Measurements from ENCODE around the gene STARD13. TPM values are rescaled to one million over a fixed set of nuclear protein-coding genes. Genes with fewer than 3 reads are reported as not detected.

The STARD13 gene
- total and polyA plus RNA-seq, 2 donors from 2014 or later, result 5.1 to 37.2 TPM

DNA sequence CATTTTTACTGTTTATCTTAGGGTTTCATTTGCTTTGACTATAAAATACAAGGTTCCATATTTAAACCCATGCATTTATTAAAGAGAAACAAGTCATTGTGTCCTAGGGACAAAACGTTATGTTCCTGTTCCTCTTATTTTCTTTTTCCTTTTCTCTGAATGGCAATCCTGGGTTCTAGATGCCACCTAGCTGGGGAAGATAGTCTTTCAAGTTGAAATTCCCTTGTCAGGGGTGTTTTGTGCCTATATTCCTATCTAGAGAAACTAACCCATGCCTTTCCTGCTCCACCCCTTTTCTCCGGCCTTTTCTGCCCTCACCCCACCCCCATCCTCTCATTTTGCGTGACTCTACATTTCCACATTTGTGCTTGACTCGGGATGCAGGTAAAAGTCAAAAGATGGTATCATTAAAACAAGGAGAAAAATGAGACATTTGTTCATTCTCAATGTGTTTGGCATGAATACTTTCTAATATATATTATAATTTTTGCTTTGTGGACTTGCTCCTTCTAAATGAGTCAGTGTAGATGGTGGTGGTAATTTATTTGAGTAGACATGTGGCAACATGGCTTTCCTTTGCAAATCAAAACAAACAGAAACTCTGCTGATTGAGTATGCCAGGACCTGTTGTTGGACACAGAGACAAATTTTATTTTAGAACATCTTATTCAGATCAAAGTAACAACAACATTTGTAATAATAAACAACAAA is 26.8 kb upstream of the STARD13 start:
- Histone ChIP-seq H3K4me1 (ENCODE audit: control insufficient read depth in 2 of 3, insufficient read depth in 2 of 3, low read depth in 1 of 3, low read length in 3 of 3) (peaks cover 0 to 2% (median 0%) of the 10 kb centered on the region in 3 donors), H3K4me3 (ENCODE audit: low read length in 3 of 3) (no peak overlapping the region), H3K9ac (ENCODE audit: low read length in 3 of 3) (no peak overlapping the region), H3K36me3 (ENCODE audit: control insufficient read depth in 2 of 3, insufficient read depth in 3 of 3, low read length in 3 of 3) (no peaks in the 10 kb centered on the region), H3K27ac (ENCODE audit: low read depth in 2 of 2, low read length in 2 of 2) (no peak overlapping the region), H3K9me3 (ENCODE audit: control insufficient read depth in 2 of 3, insufficient read depth in 1 of 3, low read length in 3 of 3) (no peaks in the 10 kb centered on the region), H3K27me3 (ENCODE audit: control insufficient read depth, insufficient read depth, low read length) (no peaks in the 10 kb centered on the region)
- intact Hi-C loops (cut with DNase I), result no loop called here
- FAIRE-seq (peak; percentile 50), DNase-seq (no peak)
- TF ChIP-seq, protein P1, sequence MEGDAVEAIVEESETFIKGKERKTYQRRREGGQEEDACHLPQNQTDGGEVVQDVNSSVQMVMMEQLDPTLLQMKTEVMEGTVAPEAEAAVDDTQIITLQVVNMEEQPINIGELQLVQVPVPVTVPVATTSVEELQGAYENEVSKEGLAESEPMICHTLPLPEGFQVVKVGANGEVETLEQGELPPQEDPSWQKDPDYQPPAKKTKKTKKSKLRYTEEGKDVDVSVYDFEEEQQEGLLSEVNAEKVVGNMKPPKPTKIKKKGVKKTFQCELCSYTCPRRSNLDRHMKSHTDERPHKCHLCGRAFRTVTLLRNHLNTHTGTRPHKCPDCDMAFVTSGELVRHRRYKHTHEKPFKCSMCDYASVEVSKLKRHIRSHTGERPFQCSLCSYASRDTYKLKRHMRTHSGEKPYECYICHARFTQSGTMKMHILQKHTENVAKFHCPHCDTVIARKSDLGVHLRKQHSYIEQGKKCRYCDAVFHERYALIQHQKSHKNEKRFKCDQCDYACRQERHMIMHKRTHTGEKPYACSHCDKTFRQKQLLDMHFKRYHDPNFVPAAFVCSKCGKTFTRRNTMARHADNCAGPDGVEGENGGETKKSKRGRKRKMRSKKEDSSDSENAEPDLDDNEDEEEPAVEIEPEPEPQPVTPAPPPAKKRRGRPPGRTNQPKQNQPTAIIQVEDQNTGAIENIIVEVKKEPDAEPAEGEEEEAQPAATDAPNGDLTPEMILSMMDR (IDR thresholded peaks at IDR 0.05; ENCODE audit: borderline replicate concordance, extremely low read depth, insufficient read depth), result peak; percentile 44

DNA sequence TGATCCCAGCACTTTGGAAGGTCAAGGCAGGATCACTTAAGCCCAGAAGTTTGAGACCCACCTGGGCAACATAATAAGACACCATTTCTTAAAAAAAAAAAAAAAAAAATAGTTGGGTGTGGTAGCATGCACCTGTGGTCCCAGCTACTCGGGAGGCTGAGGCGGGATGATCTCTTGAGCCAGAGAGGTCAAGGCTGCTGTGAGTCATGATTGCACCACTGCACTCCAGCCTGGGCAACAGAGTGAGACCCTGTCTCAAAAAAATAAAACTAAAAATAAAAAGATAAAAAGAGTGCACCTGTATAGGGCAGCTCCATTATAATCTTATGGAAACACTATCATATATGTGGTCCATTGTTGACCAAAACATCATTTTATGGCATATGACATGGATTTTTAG is 25.5 kb upstream of the STARD13 start:
- Histone ChIP-seq H3K9me3 (ENCODE audit: control insufficient read depth in 2 of 3, insufficient read depth in 1 of 3, low read length in 3 of 3) (no peaks in the 10 kb centered on the region), H3K9ac (ENCODE audit: low read length in 3 of 3) (no peak overlapping the region), H3K36me3 (ENCODE audit: control insufficient read depth in 2 of 3, insufficient read depth in 3 of 3, low read length in 3 of 3) (no peaks in the 10 kb centered on the region), H3K4me3 (ENCODE audit: low read length in 3 of 3) (no peak overlapping the region), H3K27me3 (ENCODE audit: control insufficient read depth, insufficient read depth, low read length) (no peaks in the 10 kb centered on the region), H3K4me1 (ENCODE audit: control insufficient read depth in 2 of 3, insufficient read depth in 2 of 3, low read depth in 1 of 3, low read length in 3 of 3) (peaks cover 0 to 2% (median 0%) of the 10 kb centered on the region in 3 donors), H3K27ac (ENCODE audit: low read depth in 2 of 2, low read length in 2 of 2) (no peak overlapping the region)
- FAIRE-seq, result no peak
- TF ChIP-seq, protein P1 (IDR thresholded peaks at IDR 0.05; ENCODE audit: borderline replicate concordance, extremely low read depth, insufficient read depth), result no peak
- intact Hi-C loops (cut with DNase I), result no loop called here
- no peak for DNase-seq

DNA sequence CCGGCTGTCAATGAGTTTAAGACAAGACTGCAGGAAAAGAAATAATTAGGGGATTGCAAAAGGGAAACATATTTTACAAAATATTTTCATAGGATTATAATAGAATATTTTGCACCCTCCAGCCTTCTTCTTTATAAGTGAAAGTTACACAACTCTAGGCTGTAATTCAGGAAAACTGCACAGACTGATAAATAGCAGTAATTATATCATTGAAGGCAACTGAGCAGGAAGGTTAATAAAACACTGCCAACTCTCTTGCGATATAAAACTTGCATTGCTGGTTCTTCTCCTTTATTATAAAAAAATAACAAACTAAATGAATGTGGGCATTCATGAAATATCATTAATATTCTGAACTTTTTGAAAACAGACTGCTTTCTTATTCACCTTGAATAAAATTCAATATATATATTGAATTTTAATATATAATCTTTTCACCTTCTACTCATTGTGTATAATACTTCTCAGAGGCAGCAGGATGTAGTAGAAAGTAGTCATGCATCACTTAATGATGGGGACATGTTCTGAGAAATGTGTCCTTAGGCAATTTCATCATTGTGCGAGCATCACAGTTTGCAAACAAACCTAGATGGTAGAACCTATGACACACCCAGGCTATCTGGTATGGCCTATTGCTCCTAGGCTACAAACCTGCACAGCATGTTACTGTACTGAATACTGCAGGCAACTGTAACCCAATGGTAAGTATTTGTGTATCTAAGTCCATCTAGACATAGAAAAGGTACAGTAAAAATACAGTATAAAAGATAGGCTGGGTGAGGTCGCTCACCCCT is 24.9 kb upstream of the STARD13 start:
- no peak for FAIRE-seq
- no peak overlapping the region for H3K27ac ChIP-seq (ENCODE audit: low read depth in 2 of 2, low read length in 2 of 2)
- TF ChIP-seq, protein P1 (IDR thresholded peaks at IDR 0.05; ENCODE audit: borderline replicate concordance, extremely low read depth, insufficient read depth), result no peak

More for the DNA sequence above, 24.9 kb upstream of the STARD13 start:
- intact Hi-C loops (cut with DNase I), result no loop called here
- Histone ChIP-seq H3K9me3 (ENCODE audit: control insufficient read depth in 2 of 3, insufficient read depth in 1 of 3, low read length in 3 of 3) (no peaks in the 10 kb centered on the region), H3K4me1 (ENCODE audit: control insufficient read depth in 2 of 3, insufficient read depth in 2 of 3, low read depth in 1 of 3, low read length in 3 of 3) (peaks cover 0 to 2% (median 0%) of the 10 kb centered on the region in 3 donors), H3K4me3 (ENCODE audit: low read length in 3 of 3) (no peak overlapping the region), H3K36me3 (ENCODE audit: control insufficient read depth in 2 of 3, insufficient read depth in 3 of 3, low read length in 3 of 3) (no peaks in the 10 kb centered on the region), H3K27me3 (ENCODE audit: control insufficient read depth, insufficient read depth, low read length) (no peaks in the 10 kb centered on the region), H3K9ac (ENCODE audit: low read length in 3 of 3) (no peak overlapping the region)
- no peak for DNase-seq
